CD4-positive, alpha-beta T cell (primary cell): ENCODE measurements around the gene PHF12. TPM values are rescaled to one million over a fixed set of nuclear protein-coding genes. Genes with fewer than 3 reads are reported as not detected.

ENCODE experiments used
- ATAC-seq: fragments of 200-7000 bp; cut with Tn5 transposase; one replicate; pipeline ENCODE4 v1.10.0; 2022; ENCODE audit warnings: mild to moderate bottlenecking; ENCODE audit not compliant: poor library complexity
- CTCF ChIA-PET: fragments of 350-600 bp; sonication (Branson Sonifier 250); formaldehyde crosslinking; loops from one replicate; lab custom pipeline; 2021; ENCODE audit warnings: antibody characterized with exemption, inconsistent platforms; lab: Charles Lee
- POLR2A ChIA-PET: fragments of 350-600 bp; sonication (Branson Sonifier 250); formaldehyde crosslinking; loops from one replicate; lab custom pipeline; 2021; ENCODE audit warnings: antibody characterized with exemption, inconsistent platforms; lab: Charles Lee
- DNase-seq, 14 experiments: peaks; one replicate each; pipeline ENCODE4 v3.0.0-alpha.2; 2013 to 2020; ENCODE audit warnings: mixed read lengths in 2 of 14
- H3K27ac ChIP-seq, 2 donors: one replicate each; pipeline versions ENCODE4 v1.5.1 to v1.7.0; 2013; ENCODE audit warnings: low read length in 2 of 2, low read depth in 1 of 2, mild to moderate bottlenecking in 1 of 2
- H3K27me3 ChIP-seq, 2 experiments: 1 replicate in 1 of 2; 2 replicates in 1 of 2; pipeline versions ENCODE4 v1.6.1 to v1.7.0; 2013; ENCODE audit warnings: low read length in 2 of 2, control low read depth in 1 of 2, mild to moderate bottlenecking in 1 of 2, moderate library complexity in 1 of 2; ENCODE audit not compliant: insufficient read depth in 2 of 2, control insufficient read depth in 1 of 2
- H3K36me3 ChIP-seq: one replicate; pipeline ENCODE4 v1.6.1; 2013; ENCODE audit warnings: low read length, control low read depth; ENCODE audit not compliant: insufficient read depth
- H3K4me1 ChIP-seq: one replicate; pipeline ENCODE4 v1.6.1; 2013; ENCODE audit warnings: low read length, control low read depth; ENCODE audit not compliant: insufficient read depth
- H3K4me3 ChIP-seq: one replicate; pipeline ENCODE4 v1.5.1; 2013; ENCODE audit warnings: mild to moderate bottlenecking, low read length, moderate library complexity
- H3K9me3 ChIP-seq, 2 experiments: 1 replicate in 1 of 2; 2 replicates in 1 of 2; pipeline versions ENCODE4 v1.6.1 to v1.7.0; 2013; ENCODE audit warnings: low read length in 2 of 2, mild to moderate bottlenecking in 2 of 2, control low read depth in 1 of 2, moderate library complexity in 1 of 2; ENCODE audit not compliant: control insufficient read depth in 1 of 2, insufficient read depth in 1 of 2
- H3K27ac Mint-ChIP-seq: one replicate; pipeline ENCODE4 v1.8.0; 2020; ENCODE audit warnings: mixed read lengths
- H3K27me3 Mint-ChIP-seq: one replicate; pipeline ENCODE4 v1.8.0; 2021; ENCODE audit warnings: mixed read lengths
- H3K36me3 Mint-ChIP-seq: one replicate; pipeline ENCODE4 v1.8.0; 2021; ENCODE audit warnings: low read depth, mixed read lengths
- H3K4me1 Mint-ChIP-seq: one replicate; pipeline ENCODE4 v1.8.0; 2021; ENCODE audit warnings: low read depth, mixed read lengths
- H3K4me3 Mint-ChIP-seq: one replicate; pipeline ENCODE4 v1.8.0; 2020; ENCODE audit warnings: mild to moderate bottlenecking, mixed read lengths
- H3K9me3 Mint-ChIP-seq: one replicate; pipeline ENCODE4 v1.8.0; 2020; ENCODE audit warnings: mixed read lengths
- intact Hi-C, 2 experiments: fragments of 100-400 bp; cut with DNase I in 1 of 2; cut with micrococcal nuclease in 1 of 2; formaldehyde crosslinking; loops; one replicate each; pipeline versions ENCODE4 v1.15.1 to v1.9.0; 2023 to 2025; cut with DNase I, micrococcal nuclease
- total RNA-seq, 174 experiments: library from RNA in 2 of 174; stranded (reverse) in 2 of 174; gene quantifications; one replicate each; pipeline ENCODE4 v1.2.3 and lab custom pipeline; 2021 to 2026
- TF ChIP-seq, protein P1 (sequence below): fragments of 200-600 bp; IDR thresholded peaks from one replicate; pipeline ENCODE4 v1.8.0; 2022; ENCODE audit warnings: antibody characterized with exemption, mild to moderate bottlenecking

Gene PHF12
- total RNA-seq, 2 experiments from 2014 or later = 232 to 247 TPM

DNA sequence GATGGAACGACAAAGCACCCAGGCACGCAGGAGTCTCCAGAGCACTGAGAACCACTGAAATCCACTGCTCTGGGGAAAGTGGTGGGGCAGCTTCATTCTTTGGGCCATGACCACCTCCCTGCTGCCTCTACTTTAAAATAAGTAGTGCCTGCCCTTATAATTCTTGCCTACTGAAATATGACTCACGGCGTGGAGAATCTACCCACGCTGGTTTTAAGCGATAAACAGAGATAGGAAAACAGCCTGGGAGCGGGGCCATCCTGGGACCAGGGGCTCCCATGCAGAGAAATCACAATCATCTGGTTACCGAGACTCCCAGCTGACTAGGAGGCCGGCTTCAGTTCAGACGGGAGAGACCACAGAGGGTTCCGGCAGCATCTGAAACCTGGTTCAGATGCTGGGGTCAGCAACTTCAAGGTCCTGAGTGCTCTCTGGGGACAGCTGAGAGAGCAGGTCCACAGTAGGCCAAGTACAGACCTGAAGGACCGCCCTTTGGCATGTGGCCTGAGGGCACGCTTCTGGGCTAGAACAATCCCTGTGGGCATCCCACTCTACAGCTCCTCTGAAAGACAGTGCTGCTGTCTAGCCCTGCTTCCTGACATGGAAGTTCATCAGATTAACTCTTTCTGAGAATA lies 39.8 kb downstream of the PHF12 start:
- Histone ChIP-seq H3K4me3 (no peak overlapping the region), H3K4me1 (no peaks in the 10 kb centered on the region), H3K27me3 (no peaks in the 10 kb centered on the region), H3K36me3 (peaks cover 98% of the 10 kb centered on the region), H3K27ac (no peak overlapping the region), H3K9me3 (no peaks in the 10 kb centered on the region)
- Mint-ChIP-seq H3K27me3 (no peaks in the 10 kb centered on the region), H3K27ac (no peak overlapping the region), H3K36me3 (peaks cover 97% of the 10 kb centered on the region), H3K4me3 (no peak overlapping the region), H3K4me1 (peaks cover 4% of the 10 kb centered on the region), H3K9me3 (no peaks in the 10 kb centered on the region)
- intact Hi-C loops = no loop called here
- DNase-seq (no peak), ATAC-seq (no peak)
- POLR2A ChIA-PET = interaction anchor here (0.7 to 1.0 kb wide), 2 partner anchors 14 kb away, joined by 3 read pairs; partner anchors contain the start of gene FLOT2
- CTCF ChIA-PET = interaction anchor here (0.7 to 1.6 kb wide), 3 partner anchors 8 to 38 kb away, joined by 3 to 4 read pairs (median 3); no protein-coding TSS in a partner anchor
- TF ChIP-seq, protein P1, sequence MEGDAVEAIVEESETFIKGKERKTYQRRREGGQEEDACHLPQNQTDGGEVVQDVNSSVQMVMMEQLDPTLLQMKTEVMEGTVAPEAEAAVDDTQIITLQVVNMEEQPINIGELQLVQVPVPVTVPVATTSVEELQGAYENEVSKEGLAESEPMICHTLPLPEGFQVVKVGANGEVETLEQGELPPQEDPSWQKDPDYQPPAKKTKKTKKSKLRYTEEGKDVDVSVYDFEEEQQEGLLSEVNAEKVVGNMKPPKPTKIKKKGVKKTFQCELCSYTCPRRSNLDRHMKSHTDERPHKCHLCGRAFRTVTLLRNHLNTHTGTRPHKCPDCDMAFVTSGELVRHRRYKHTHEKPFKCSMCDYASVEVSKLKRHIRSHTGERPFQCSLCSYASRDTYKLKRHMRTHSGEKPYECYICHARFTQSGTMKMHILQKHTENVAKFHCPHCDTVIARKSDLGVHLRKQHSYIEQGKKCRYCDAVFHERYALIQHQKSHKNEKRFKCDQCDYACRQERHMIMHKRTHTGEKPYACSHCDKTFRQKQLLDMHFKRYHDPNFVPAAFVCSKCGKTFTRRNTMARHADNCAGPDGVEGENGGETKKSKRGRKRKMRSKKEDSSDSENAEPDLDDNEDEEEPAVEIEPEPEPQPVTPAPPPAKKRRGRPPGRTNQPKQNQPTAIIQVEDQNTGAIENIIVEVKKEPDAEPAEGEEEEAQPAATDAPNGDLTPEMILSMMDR = no peak

DNA sequence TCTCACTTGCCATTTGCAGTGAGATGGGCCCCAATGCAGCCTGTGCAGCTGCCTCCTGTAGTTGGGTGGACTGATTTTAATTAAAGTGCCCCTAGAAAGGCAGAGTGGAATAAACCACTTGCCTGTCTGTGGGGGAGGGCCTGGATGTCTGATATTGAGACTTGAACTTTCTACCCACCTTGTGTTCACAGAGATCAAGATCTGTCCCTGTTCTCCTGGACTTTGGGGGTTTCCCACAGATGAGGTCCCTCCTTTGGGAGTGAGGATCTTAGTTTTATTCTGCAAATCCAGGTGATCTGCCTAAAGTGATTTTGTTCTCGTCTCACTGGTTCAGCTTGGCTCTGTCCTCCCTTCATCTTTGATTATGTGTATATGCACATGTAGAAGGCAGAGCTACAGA lies 40.8 kb downstream of the PHF12 start:
- no peaks in the 10 kb centered on the region for H3K4me1 ChIP-seq
- Mint-ChIP-seq H3K4me3 (no peak overlapping the region), H3K27ac (no peak overlapping the region), H3K27me3 (no peaks in the 10 kb centered on the region), H3K9me3 (no peaks in the 10 kb centered on the region), H3K36me3 (peaks cover 97% of the 10 kb centered on the region), H3K4me1 (no peaks in the 10 kb centered on the region)
- no peak overlapping the region for H3K27ac ChIP-seq
- H3K9me3 ChIP-seq = no peaks in the 10 kb centered on the region
- ChIA-PET CTCF (interaction anchor here (0.6 to 1.5 kb wide), 3 partner anchors 8 to 183 kb away, joined by 3 to 5 read pairs (median 3); no protein-coding TSS in a partner anchor), POLR2A (interaction anchor here (0.7 to 1.0 kb wide), 2 partner anchors 13 to 15 kb away, joined by 3 read pairs; partner anchors contain the start of gene FLOT2)
- no peak overlapping the region for H3K4me3 ChIP-seq
- ATAC-seq = no peak
- TF ChIP-seq, protein P1 = no peak
- H3K36me3 ChIP-seq = peaks cover 97% of the 10 kb centered on the region
- H3K27me3 ChIP-seq = no peaks in the 10 kb centered on the region
- intact Hi-C loops = no loop called here
- DNase-seq = no peak

DNA sequence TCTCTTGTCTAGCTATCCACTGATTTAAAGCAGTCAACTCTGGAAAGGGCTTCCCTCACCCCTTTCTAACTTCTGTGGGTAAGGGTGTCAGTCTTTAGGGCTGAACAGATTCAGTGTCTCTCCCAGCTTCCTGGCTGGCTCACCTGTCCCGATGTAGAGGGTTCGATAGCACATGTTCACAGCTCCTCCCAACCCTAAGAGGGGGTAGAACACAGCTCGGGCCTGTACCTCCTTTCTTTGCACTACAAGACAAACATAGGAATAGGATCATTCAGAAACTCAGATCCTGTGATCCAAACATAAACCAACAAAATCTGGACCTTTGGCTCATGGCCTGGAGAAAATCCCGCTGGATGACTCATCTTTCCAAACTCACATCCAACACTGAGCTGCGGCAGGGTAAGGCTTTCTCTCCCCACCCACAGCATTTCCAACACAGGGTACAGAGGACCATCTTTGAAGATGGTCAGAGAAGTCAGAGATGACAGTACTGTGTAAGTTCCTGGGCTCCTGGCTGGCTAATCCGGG lies 42.6 kb downstream of the PHF12 start:
- Histone ChIP-seq H3K4me3 (no peak overlapping the region), H3K4me1 (no peaks in the 10 kb centered on the region), H3K9me3 (no peaks in the 10 kb centered on the region), H3K27me3 (no peaks in the 10 kb centered on the region), H3K36me3 (peaks cover 81% of the 10 kb centered on the region), H3K27ac (no peak overlapping the region)
- ChIA-PET CTCF (interaction anchor here (0.7 to 1.7 kb wide), 3 partner anchors 41 to 182 kb away, joined by 3 to 6 read pairs (median 3); no protein-coding TSS in a partner anchor), POLR2A (interaction anchor here (1.3 to 1.4 kb wide), 2 partner anchors 13 to 181 kb away, joined by 4 to 6 read pairs; no protein-coding TSS in a partner anchor)
- Mint-ChIP-seq H3K36me3 (peaks cover 84% of the 10 kb centered on the region), H3K4me1 (no peaks in the 10 kb centered on the region), H3K4me3 (no peak overlapping the region), H3K27ac (no peak overlapping the region), H3K9me3 (no peaks in the 10 kb centered on the region), H3K27me3 (no peaks in the 10 kb centered on the region)
- no peak for DNase-seq
- no peak for ATAC-seq
- TF ChIP-seq, protein P1 = no peak
- intact Hi-C loops = no loop called here
